AG09309 (cell line): Measurements from ENCODE around the gene GPSM1.

Experiments used
- DNase-seq: peaks from one replicate; pipeline ENCODE4 v3.0.0-alpha.2; 2010; ENCODE audit warnings: low read depth
- H3K4me3 ChIP-seq: 2 replicates; pipeline ENCODE4 v1.5.1; 2011; ENCODE audit warnings: mild to moderate bottlenecking, low read depth, low read length, moderate library complexity; ENCODE audit not compliant: control insufficient read depth
- TF ChIP-seq, protein P1 (sequence below): IDR thresholded peaks from 2 replicates; pipeline ENCODE4 v1.5.1; 2011; ENCODE audit warnings: mild to moderate bottlenecking, low read depth, low read length, inconsistent platforms; ENCODE audit not compliant: insufficient read depth, control insufficient read depth; ENCODE audit errors: missing control alignments

Gene GPSM1

GRCh38 chr9:136296434-136297015 is 30.8 kb upstream of the GPSM1 start:
- H3K4me3 ChIP-seq: no peak overlapping the region
- TF ChIP-seq, protein P1, sequence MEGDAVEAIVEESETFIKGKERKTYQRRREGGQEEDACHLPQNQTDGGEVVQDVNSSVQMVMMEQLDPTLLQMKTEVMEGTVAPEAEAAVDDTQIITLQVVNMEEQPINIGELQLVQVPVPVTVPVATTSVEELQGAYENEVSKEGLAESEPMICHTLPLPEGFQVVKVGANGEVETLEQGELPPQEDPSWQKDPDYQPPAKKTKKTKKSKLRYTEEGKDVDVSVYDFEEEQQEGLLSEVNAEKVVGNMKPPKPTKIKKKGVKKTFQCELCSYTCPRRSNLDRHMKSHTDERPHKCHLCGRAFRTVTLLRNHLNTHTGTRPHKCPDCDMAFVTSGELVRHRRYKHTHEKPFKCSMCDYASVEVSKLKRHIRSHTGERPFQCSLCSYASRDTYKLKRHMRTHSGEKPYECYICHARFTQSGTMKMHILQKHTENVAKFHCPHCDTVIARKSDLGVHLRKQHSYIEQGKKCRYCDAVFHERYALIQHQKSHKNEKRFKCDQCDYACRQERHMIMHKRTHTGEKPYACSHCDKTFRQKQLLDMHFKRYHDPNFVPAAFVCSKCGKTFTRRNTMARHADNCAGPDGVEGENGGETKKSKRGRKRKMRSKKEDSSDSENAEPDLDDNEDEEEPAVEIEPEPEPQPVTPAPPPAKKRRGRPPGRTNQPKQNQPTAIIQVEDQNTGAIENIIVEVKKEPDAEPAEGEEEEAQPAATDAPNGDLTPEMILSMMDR: no peak
- DNase-seq: no peak

DNA sequence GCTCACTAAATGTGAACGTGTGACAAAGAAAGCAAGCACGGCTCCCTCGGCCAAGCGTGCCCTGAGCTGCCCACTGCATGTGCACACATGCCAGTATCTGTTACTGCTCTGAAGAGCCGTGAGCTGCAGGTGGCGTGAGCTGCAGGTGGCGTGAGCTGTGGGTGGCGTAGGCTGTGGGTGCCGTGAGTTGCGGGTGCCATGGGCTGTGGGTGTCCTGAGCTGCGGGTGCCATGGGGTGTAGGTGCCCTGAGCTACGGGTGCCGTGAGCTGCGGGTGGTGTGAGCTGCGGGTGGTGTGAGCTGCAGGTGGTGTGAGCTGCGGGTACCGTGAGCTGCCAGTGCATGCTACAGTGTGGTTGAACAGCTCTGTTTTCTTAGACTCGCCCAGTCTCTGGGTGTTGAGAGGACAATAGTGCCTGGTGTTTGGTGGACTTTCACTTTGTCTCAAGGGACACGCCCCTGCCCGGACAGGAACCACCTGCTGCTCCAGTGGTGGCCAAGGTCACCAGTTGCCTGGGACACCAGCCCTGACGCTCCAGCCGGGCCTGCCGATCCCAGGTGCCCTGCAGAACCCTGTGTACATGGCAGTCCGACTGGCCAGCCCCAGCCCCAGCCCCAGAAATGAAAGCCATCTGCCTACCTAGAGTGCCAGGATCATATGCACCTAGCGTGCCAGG is 30.2 kb upstream of the GPSM1 start:
- TF ChIP-seq, protein P1: no peak
- no peak overlapping the region for H3K4me3 ChIP-seq
- DNase-seq: no peak

GRCh38 chr9:136297766-136298735 is 29.3 kb upstream of the GPSM1 start:
- TF ChIP-seq, protein P1: no peak
- no peak for DNase-seq
- no peak overlapping the region for H3K4me3 ChIP-seq

GRCh38 chr9:136299116-136299515 is 28.2 kb upstream of the GPSM1 start:
- H3K4me3 ChIP-seq: no peak overlapping the region
- TF ChIP-seq, protein P1: no peak
- DNase-seq: no peak

- DNase-seq: no peak
- no peak overlapping the region for H3K4me3 ChIP-seq
- TF ChIP-seq, protein P1: no peak
Observed at GRCh38 chr9:136299541-136299940, 27.8 kb upstream of the GPSM1 start.

DNA sequence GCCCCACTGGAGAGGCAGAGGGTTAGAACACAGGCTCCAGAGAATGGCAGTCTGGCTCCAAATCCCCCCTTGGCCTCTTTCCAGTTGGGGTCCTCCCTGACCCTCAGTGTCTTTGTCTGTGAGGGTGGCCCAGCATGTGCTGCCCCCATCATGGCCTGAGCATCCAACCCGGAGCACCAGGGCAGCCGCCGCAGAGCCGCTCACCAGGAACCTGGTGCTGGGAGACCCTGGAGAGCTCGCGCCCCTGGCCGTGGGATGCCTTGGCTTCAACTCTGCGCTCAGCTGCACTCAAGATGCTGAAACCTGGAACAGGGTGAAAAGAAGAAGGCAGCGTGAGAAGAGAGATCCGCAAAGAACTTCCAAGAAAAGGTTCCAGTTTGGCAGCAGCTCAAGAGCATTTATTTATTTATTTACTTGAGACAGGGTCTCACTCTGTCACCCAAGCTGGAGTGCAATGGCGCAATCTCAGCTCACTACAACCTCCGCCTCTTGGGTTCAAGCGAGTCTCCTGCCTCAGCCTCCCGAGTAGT is 27.3 kb upstream of the GPSM1 start:
- TF ChIP-seq, protein P1: no peak
- no peak for DNase-seq
- no peak overlapping the region for H3K4me3 ChIP-seq
